Panc1 (cell line): Measurements from ENCODE around the gene TMEM203. TPM values are rescaled to one million over a fixed set of nuclear protein-coding genes. Genes with fewer than 3 reads are reported as not detected.
A peak's percentile ranks its signal among the peaks of the same experiment; 100 is the strongest.

ENCODE experiments used
- ATAC-seq: fragments of 200-7000 bp; cut with Tn5 transposase; 2 replicates; pipeline ENCODE4 v1.9.1; 2020; ENCODE audit warnings: mild to moderate bottlenecking, moderate library complexity
- BruUV-seq: library from RNA; stranded (reverse); fragments of 400-500 nt; replicated peaks from 2 replicates; lab custom pipeline; 2021; lab: Mats Ljungman, UMichigan
- CTCF ChIA-PET: fragments of 300-600 bp; sonication (Branson Sonifier 250); formaldehyde crosslinking; loops from one replicate; lab custom pipeline; 2022; ENCODE audit warnings: antibody characterized with exemption; lab: Charles Lee
- POLR2A ChIA-PET: fragments of 300-600 bp; sonication (Branson Sonifier 250); formaldehyde crosslinking; loops from one replicate; lab custom pipeline; 2022; ENCODE audit warnings: antibody characterized with exemption; lab: Charles Lee
- DNase-seq: peaks from one replicate; pipeline ENCODE4 v3.0.0-alpha.2; 2010; ENCODE audit warnings: low read depth, low spot score
- H3K27ac ChIP-seq: 2 replicates; pipeline ENCODE4 v1.5.1; 2011; ENCODE audit warnings: mild to moderate bottlenecking, low read length, inconsistent platforms
- H3K27me3 ChIP-seq: fragments of 200-500 bp; sonication (Bioruptor generic); 2 replicates; pipeline ENCODE4 v1.6.0; 2014; ENCODE audit warnings: low read length, inconsistent platforms; ENCODE audit not compliant: control insufficient read depth, insufficient read depth
- H3K36me3 ChIP-seq: fragments of 200-500 bp; sonication (Bioruptor generic); 2 replicates; pipeline ENCODE4 v1.5.1; 2014; ENCODE audit warnings: inconsistent platforms, mild to moderate bottlenecking, low read length, moderate library complexity; ENCODE audit not compliant: control insufficient read depth, insufficient read depth
- H3K4me1 ChIP-seq: 2 replicates; pipeline ENCODE4 v1.5.1; 2011; ENCODE audit warnings: inconsistent platforms, mild to moderate bottlenecking, low read length, moderate library complexity; ENCODE audit not compliant: control insufficient read depth, insufficient read depth
- H3K4me3 ChIP-seq, 2 experiments: 2 replicates each; pipeline ENCODE4 v1.5.1; 2011 to 2012; ENCODE audit warnings: low read depth in 2 of 2, low read length in 2 of 2, mild to moderate bottlenecking in 2 of 2, inconsistent platforms in 1 of 2, moderate library complexity in 1 of 2
- H3K9me3 ChIP-seq: fragments of 200-500 bp; sonication (Bioruptor generic); 2 replicates; pipeline ENCODE4 v1.5.1; 2014; ENCODE audit warnings: low read depth, mild to moderate bottlenecking, inconsistent platforms, low read length, moderate library complexity; ENCODE audit not compliant: control insufficient read depth, insufficient read depth
- CTCF ChIP-seq: fragments of 450-650 bp; IDR thresholded peaks from 2 replicates; pipeline ENCODE4 v1.5.1; 2017; ENCODE audit warnings: mild to moderate bottlenecking
- POLR2AphosphoS5 ChIP-seq: IDR thresholded peaks from 2 replicates; pipeline ENCODE4 v1.6.1; 2012; ENCODE audit warnings: mild to moderate bottlenecking, low read depth, low read length, moderate library complexity
- SIN3A ChIP-seq: IDR thresholded peaks from 2 replicates; pipeline ENCODE4 v1.6.1; 2012; ENCODE audit warnings: low read depth, mild to moderate bottlenecking, low read length, moderate library complexity, borderline replicate concordance; ENCODE audit not compliant: insufficient read depth
- TCF7L2 ChIP-seq: IDR thresholded peaks from 2 replicates; pipeline ENCODE4 v1.6.1; 2011; ENCODE audit warnings: mild to moderate bottlenecking, low read depth, low read length, inconsistent platforms
- in situ Hi-C: cut with HindIII; loops from 2 replicates; pipeline ENCODE4 v1.10.0; 2016; ENCODE audit warnings: low sequenced_read_pairs, low pct_unique_long_range_greater_than_20kb
- intact Hi-C: fragments of 100-400 bp; cut with micrococcal nuclease; formaldehyde crosslinking; loops from one replicate; pipeline ENCODE4 v1.10.0; 2022; ENCODE audit not compliant: unreplicated experiment
- total RNA-seq: library from RNA; stranded (reverse); gene quantifications from one replicate; pipeline ENCODE4 v1.2.1, GENCODE V29; 2021; ENCODE audit not compliant: unreplicated experiment
- TF ChIP-seq, protein P1 (sequence below), 2 experiments: IDR thresholded peaks; 2 replicates each; pipeline ENCODE4 v1.6.1; 2011 to 2012; ENCODE audit warnings: low read depth in 2 of 2, control low read depth in 1 of 2, low read length in 1 of 2, mild to moderate bottlenecking in 1 of 2, moderate library complexity in 1 of 2; ENCODE audit not compliant: insufficient read depth in 1 of 2

TMEM203 gene
- total RNA-seq, 1 experiment from 2014 or later, result 25.4 TPM

GRCh38 chr9:137253717-137254623 lies 48.5 kb upstream of the TMEM203 start:
- Histone ChIP-seq H3K36me3 (no peaks in the 10 kb centered on the region; the same call in 1 of the 2 replicates), H3K4me3 (peak overlapping the region; percentile 58 to 72), H3K4me1 (peaks cover 16% of the 10 kb centered on the region), H3K27ac (peak overlapping the region; percentile 77), H3K9me3 (no peaks in the 10 kb centered on the region), H3K27me3 (no peaks in the 10 kb centered on the region)
- intact Hi-C loops, result no loop called here
- DNase-seq, result no peak
- peak; percentile 14; the same call in 1 of the 2 replicates for ATAC-seq
- TF ChIP-seq, protein P1, sequence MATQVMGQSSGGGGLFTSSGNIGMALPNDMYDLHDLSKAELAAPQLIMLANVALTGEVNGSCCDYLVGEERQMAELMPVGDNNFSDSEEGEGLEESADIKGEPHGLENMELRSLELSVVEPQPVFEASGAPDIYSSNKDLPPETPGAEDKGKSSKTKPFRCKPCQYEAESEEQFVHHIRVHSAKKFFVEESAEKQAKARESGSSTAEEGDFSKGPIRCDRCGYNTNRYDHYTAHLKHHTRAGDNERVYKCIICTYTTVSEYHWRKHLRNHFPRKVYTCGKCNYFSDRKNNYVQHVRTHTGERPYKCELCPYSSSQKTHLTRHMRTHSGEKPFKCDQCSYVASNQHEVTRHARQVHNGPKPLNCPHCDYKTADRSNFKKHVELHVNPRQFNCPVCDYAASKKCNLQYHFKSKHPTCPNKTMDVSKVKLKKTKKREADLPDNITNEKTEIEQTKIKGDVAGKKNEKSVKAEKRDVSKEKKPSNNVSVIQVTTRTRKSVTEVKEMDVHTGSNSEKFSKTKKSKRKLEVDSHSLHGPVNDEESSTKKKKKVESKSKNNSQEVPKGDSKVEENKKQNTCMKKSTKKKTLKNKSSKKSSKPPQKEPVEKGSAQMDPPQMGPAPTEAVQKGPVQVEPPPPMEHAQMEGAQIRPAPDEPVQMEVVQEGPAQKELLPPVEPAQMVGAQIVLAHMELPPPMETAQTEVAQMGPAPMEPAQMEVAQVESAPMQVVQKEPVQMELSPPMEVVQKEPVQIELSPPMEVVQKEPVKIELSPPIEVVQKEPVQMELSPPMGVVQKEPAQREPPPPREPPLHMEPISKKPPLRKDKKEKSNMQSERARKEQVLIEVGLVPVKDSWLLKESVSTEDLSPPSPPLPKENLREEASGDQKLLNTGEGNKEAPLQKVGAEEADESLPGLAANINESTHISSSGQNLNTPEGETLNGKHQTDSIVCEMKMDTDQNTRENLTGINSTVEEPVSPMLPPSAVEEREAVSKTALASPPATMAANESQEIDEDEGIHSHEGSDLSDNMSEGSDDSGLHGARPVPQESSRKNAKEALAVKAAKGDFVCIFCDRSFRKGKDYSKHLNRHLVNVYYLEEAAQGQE (IDR thresholded peaks at IDR 0.05; ENCODE audit: insufficient read depth in 1 of 2, low read depth in 2 of 2, low read length in 1 of 2), result no peak
- TF ChIP-seq POLR2AphosphoS5 (no peak), CTCF (no peak), SIN3A (no peak), TCF7L2 (no peak)
- ChIA-PET CTCF (no interaction called here), POLR2A (interaction anchor here (0.6 to 1.6 kb wide), 3 partner anchors 11 to 97 kb away, joined by 4 to 17 read pairs (median 4); no protein-coding TSS in a partner anchor)
- no TSS peak for BruUV-seq
- in situ Hi-C loops, result no loop called here

- no peak for ATAC-seq
- ChIA-PET CTCF (no interaction called here), POLR2A (interaction anchor here (1.6 kb wide), 1 partner anchor 10 kb away, joined by 4 read pairs; no protein-coding TSS in a partner anchor)
- H3K36me3 ChIP-seq, result no peaks in the 10 kb centered on the region; the same call in 1 of the 2 replicates
- no peaks in the 10 kb centered on the region for H3K9me3 ChIP-seq
- intact Hi-C loops, result no loop called here
- no peak for TF ChIP-seq SIN3A
- no peak for TF ChIP-seq CTCF
- DNase-seq, result no peak
- no peak overlapping the region for H3K4me3 ChIP-seq
- H3K27me3 ChIP-seq, result no peaks in the 10 kb centered on the region
- no TSS peak for BruUV-seq
- peaks cover 16% of the 10 kb centered on the region for H3K4me1 ChIP-seq
- H3K27ac ChIP-seq, result no peak overlapping the region
- in situ Hi-C loops, result no loop called here
Measured at GRCh38 chr9:137252555-137253506, 47.4 kb upstream of the TMEM203 start.
